Chondrocyte (in vitro differentiated cells): Measurements from ENCODE around the gene SLC17A4. TPM values are rescaled to one million over a fixed set of nuclear protein-coding genes. Genes with fewer than 3 reads are reported as not detected.

ENCODE experiments used
- DNase-seq: peaks from one replicate; pipeline ENCODE4 v3.0.0; 2021; ENCODE audit warnings: mixed read lengths, low spot score
- H3K27ac Mint-ChIP-seq: one replicate; pipeline ENCODE4 v1.8.0; 2021; ENCODE audit warnings: mild to moderate bottlenecking, moderate library complexity, mixed read lengths; ENCODE audit not compliant: unreplicated experiment
- H3K27me3 Mint-ChIP-seq: 2 replicates; pipeline ENCODE4 v1.8.0; 2021; ENCODE audit warnings: low read depth, mixed read lengths
- H3K36me3 Mint-ChIP-seq: 2 replicates; pipeline ENCODE4 v1.8.0; 2021; ENCODE audit warnings: low read depth, mixed read lengths
- H3K4me1 Mint-ChIP-seq: 2 replicates; pipeline ENCODE4 v1.8.0; 2021; ENCODE audit warnings: low read depth, mild to moderate bottlenecking, mixed read lengths
- H3K4me3 Mint-ChIP-seq: one replicate; pipeline ENCODE4 v1.8.0; 2021; ENCODE audit warnings: mild to moderate bottlenecking, moderate library complexity, mixed read lengths; ENCODE audit not compliant: unreplicated experiment
- H3K9me3 Mint-ChIP-seq: 2 replicates; pipeline ENCODE4 v1.8.0; 2021; ENCODE audit warnings: low read depth, mixed read lengths
- total RNA-seq: library from RNA; stranded (reverse); gene quantifications from 3 replicates; pipeline ENCODE4 v1.2.1, GENCODE V29; 2021
- TF ChIP-seq, protein P1 (sequence below): fragments of 200-600 bp; sonication (generic); IDR thresholded peaks from 2 replicates; pipeline ENCODE4 v1.5.0; 2021; ENCODE audit warnings: antibody characterized with exemption, mild to moderate bottlenecking, moderate library complexity

SLC17A4 gene
- total RNA-seq, 1 donor from 2014 or later, result not detected

DNA sequence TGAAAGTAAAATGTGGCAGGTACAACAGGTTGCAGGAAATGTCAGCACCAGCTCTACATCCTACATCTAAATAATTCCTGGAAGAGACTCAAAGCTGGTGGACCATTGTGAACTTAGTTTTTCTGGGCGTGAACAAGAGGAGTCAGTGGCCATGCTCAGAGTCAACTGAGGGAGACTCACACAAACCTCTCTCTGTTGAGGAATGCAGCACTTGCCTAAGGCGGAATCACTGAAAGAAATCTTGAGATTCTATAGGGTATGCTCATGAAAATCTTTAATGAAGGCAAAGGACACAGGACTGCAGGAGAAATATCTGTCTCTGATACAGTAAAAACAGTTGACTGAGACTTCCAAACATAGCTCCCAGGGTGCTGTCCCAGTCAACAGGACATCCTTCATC lies 22.5 kb downstream of the SLC17A4 start:
- H3K4me1 Mint-ChIP-seq, result no peaks in the 10 kb centered on the region
- H3K9me3 Mint-ChIP-seq, result no peaks in the 10 kb centered on the region
- H3K4me3 Mint-ChIP-seq, result no peak overlapping the region
- TF ChIP-seq, protein P1, sequence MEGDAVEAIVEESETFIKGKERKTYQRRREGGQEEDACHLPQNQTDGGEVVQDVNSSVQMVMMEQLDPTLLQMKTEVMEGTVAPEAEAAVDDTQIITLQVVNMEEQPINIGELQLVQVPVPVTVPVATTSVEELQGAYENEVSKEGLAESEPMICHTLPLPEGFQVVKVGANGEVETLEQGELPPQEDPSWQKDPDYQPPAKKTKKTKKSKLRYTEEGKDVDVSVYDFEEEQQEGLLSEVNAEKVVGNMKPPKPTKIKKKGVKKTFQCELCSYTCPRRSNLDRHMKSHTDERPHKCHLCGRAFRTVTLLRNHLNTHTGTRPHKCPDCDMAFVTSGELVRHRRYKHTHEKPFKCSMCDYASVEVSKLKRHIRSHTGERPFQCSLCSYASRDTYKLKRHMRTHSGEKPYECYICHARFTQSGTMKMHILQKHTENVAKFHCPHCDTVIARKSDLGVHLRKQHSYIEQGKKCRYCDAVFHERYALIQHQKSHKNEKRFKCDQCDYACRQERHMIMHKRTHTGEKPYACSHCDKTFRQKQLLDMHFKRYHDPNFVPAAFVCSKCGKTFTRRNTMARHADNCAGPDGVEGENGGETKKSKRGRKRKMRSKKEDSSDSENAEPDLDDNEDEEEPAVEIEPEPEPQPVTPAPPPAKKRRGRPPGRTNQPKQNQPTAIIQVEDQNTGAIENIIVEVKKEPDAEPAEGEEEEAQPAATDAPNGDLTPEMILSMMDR, result no peak
- no peaks in the 10 kb centered on the region for H3K27me3 Mint-ChIP-seq
- H3K27ac Mint-ChIP-seq, result no peak overlapping the region
- DNase-seq, result no peak
- H3K36me3 Mint-ChIP-seq, result no peaks in the 10 kb centered on the region

DNA sequence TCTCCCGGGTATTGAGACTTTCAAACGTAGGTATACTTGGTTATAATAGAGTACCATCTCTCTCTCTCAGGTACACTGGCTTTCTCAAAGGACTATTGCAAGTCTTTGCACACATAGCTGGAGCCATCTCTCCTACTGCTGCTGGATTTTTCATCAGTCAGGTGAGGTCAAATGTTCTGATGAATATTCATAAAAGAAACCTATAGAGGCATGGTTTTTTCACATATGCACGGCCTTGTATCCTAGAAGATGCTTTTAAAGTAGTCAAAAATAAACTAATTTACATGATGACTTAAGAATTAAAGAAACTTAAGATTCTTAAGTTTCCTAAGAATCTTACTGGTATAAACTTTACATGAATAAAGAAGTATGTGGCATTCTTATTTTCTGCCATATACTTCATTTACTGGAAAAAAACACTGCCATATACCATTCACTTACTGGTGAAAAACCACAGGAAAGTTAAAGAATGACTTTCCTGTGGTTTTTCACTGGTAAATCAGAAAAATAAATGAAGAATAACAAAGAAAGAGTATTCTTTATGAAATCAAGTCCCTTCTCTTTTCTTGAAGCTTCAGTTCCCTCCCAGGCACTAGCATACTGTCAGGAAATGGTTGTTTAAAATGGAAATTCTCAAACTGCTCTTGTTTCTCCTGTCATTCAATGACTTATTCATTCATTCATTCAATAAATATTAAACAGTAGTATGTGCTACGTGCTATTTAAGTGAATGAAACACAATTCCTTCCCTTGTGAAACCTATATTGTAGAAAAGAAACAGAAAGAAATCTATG lies 23.5 kb downstream of the SLC17A4 start:
- no peaks in the 10 kb centered on the region for H3K4me1 Mint-ChIP-seq
- no peaks in the 10 kb centered on the region for H3K27me3 Mint-ChIP-seq
- H3K9me3 Mint-ChIP-seq, result no peaks in the 10 kb centered on the region

DNA sequence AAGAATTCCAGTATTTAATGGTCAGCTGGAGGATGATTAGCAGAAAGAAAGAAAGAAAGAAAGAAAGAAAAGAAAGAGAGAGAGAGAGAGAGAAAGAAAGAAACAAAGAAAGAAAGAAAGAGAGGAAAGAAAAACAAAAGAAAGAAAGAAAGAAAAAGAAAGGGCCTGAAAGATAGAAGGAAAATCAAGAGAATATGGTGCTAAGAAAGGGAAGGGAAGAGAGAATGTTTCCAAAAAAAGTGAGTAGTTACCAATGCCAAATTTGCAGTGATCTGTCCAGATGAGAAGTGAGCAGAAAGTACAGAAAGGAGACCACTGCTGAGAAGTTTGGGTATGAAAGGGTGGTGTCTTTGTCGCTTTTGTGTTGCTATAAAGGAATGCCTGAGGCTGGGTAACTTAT lies 26.6 kb downstream of the SLC17A4 start:
- H3K4me1 Mint-ChIP-seq, result no peaks in the 10 kb centered on the region
- H3K36me3 Mint-ChIP-seq, result no peaks in the 10 kb centered on the region
- no peak for DNase-seq
- H3K27ac Mint-ChIP-seq, result no peak overlapping the region
- TF ChIP-seq, protein P1, result no peak
- peaks cover 5% of the 10 kb centered on the region for H3K27me3 Mint-ChIP-seq
- no peaks in the 10 kb centered on the region for H3K9me3 Mint-ChIP-seq
- H3K4me3 Mint-ChIP-seq, result no peak overlapping the region

More for the DNA sequence above, 23.5 kb downstream of the SLC17A4 start:
- no peak overlapping the region for H3K4me3 Mint-ChIP-seq
- no peak overlapping the region for H3K27ac Mint-ChIP-seq
- TF ChIP-seq, protein P1, result no peak
- no peaks in the 10 kb centered on the region for H3K36me3 Mint-ChIP-seq
- DNase-seq, result no peak

DNA sequence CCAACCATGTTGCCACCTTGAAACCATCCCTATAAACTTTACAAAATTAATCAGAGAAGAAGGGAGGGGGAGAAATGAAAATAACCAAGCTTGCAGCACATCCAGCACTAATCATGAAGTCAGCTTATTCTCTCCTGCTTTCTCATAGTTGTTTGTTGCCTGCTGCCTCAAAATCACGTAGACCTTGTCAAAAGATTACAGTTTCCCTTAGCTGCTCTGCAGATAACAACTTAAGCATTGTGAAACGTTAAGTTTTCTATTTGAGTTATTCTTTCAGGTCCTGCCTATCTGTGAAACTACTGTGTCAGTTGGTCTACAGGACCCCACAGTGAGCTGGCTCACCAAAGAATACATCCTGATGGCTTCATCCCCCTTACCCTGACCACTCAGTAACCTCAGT lies 32.9 kb downstream of the SLC17A4 start:
- TF ChIP-seq, protein P1, result no peak
- no peaks in the 10 kb centered on the region for H3K36me3 Mint-ChIP-seq
- DNase-seq, result no peak
- peaks cover 8% of the 10 kb centered on the region for H3K27me3 Mint-ChIP-seq
- H3K4me1 Mint-ChIP-seq, result no peaks in the 10 kb centered on the region
- H3K27ac Mint-ChIP-seq, result no peak overlapping the region
- no peak overlapping the region for H3K4me3 Mint-ChIP-seq
- no peaks in the 10 kb centered on the region for H3K9me3 Mint-ChIP-seq

DNA sequence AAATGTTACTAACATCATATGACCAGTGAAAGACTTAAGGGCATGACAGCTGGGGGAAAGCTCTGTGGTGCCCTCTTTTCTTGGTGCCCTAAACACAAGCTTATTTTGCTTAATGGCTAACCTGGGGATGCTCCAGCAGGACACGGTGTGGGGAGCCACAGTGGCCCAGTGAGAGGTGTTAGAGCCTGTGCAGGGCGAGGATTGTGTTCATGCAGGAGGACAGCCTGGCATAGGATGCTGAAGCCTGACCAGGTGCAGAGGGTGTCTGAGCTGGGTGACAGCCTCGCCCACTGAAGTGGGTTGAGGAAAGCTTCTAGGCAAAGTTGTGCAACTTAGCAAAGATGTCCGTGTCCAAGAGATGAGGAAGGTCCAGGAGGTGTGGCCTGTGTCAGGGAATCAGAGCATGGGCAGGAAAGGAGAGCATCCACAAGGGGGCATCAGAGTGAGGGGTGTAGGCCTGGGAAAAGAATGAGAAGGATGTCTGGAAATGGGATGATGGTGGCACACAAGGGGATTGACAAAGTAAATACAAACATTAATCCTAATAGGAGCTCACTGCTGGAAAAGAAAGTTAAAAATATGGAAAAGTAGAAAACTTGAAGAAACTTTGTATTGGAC lies 33.9 kb downstream of the SLC17A4 start:
- Mint-ChIP-seq H3K4me1 (no peaks in the 10 kb centered on the region), H3K27ac (no peak overlapping the region), H3K36me3 (no peaks in the 10 kb centered on the region), H3K4me3 (no peak overlapping the region), H3K27me3 (peaks cover 8% of the 10 kb centered on the region), H3K9me3 (no peaks in the 10 kb centered on the region)
- TF ChIP-seq, protein P1, result peak; percentile 67
- no peak for DNase-seq
